COLO668 (cell line): ENCODE measurements around the gene TGFB1I1.

ENCODE experiments used
- DNase-seq: peaks from one replicate; lab custom pipeline; 2025; ENCODE audit not compliant: unreplicated experiment; lab: John Stamatoyannopoulos, UW

TGFB1I1 gene

DNA sequence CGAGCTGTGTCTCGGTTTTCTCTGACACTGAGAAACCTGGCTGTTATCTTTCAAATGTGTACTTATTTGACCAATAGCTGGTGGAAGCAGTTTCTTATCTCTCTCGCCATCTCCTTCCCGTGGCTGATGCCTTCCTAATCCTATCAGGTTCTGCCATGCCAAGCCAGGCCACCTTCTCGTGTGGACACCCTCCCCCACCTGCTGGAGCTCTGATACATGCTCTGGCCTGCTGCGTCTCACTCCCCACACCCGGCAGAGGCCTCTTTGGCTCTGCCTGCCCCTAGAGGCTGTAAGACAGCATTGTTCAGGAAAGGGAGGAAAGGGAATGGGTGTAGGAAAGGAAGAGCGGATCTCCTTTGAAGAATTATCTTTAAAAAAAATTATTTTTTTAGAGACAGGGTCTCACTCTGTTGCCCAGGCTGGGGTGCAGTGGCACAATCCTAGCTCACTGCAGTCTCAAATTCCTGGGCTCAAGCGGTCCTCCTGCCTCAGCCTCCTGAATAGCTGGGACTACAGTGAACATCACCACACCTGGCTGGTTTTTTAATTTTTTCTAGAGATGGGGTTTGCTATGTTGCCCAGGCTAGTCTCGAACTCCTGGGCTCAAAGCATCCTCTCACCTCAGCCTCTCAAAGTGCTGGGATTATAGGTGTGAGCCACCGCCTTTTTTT is 20.1 kb upstream of the TGFB1I1 start:
- peak; percentile 32 for DNase-seq

GRCh38 chr16:31452631-31453106 is 19.3 kb upstream of the TGFB1I1 start:
- DNase-seq, result no peak

GRCh38 chr16:31453255-31454204 is 18.4 kb upstream of the TGFB1I1 start:
- no peak for DNase-seq

DNA sequence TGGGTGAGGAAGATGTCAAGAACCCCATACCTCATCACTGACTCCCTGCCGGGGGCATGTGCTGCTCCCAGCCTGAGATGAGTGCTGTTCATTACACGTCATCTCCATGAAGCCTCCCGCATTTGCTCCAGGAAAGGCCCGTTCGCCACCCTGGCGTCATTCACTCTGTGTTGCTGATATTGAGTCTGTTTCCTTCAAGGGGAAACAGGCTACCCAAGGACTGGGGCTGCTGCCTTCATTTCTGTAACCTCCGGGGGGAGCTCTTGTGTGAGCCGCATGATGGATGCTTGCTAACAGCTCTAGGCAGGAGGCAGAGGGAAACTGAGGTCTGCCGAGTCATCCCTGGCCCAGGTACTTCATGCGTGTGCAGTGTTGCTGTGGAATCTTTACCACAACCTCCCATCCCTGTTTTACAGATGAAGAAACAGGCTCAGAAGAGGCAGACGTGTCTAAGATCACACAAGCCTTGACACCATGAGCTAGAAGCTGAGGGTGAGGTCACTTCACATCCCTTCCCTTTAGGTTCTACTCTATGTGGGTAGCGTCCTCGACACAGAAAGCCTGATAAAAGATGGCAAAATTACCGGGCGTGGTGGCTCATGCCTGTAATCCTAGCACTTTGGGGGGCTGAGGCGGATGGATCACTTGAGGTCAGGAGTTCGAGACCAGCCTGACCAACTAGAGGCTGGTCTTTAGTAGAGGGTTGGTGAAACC is 16.2 kb upstream of the TGFB1I1 start:
- peak; percentile 5 for DNase-seq

DNA sequence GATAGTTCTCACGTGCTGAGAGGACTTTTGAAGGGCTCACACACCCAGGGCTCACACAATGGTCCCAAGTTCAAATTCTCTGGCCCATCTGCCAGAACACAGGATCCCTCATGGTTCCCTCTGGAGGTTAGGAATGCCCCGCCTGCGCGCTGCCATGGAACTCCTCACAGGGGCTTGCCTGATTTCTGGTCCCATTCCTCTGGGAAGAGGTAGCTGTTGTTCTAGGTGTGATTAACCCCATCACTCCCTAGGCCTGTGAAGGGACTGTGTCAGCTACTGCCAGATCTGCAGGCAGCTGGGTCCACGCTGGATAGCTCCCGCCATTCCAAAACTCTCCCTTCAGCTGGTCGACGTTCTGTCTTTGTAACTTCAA is 15.0 kb upstream of the TGFB1I1 start:
- no peak for DNase-seq

DNA sequence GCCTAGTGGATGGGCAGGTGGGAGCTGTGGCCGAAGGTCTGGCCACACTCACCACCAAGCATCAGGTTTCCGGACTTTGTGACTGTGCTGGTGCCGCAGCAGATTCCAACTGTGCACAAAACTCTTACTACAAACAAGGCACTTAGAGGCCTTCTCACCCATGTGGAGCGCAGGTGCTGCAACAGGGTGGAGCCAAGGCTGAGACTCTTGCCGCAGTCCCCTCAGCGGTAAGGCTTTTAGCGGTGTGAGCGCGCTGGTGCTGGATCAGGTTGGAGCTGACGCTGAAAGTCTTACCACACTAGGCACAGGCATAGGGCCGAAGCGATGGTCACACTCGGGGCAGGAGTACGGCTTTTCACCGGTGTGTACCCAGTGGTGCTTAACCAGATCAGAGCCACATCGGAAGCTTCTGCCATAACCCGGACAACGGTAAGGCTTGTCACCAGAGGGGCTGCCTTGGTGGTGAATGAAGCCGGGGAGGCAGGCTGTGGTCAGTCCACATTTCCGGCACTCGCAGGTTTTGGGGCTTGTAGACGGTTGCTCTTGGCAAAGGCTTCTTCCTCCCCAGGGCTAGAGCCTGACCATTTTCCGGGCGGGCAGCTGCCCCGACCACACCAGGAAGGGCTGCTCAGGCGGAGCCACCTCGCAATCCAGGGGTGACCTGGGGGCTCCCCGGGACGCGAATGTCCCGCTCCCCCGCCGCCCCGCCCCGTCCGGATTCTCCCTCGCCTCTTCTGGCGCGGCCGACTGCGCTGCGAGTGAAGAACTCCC is 13.7 kb upstream of the TGFB1I1 start:
- DNase-seq, result peak; percentile 85

GRCh38 chr16:31458844-31459686 is 12.9 kb upstream of the TGFB1I1 start, which contains the start of gene ARMC5:
Gene ARMC5, plus strand, starts transcription at chr16:31459501. Its CDS starts 24 bp downstream, at chr16:31459525.
- DNase-seq, result peak; percentile 96

DNA sequence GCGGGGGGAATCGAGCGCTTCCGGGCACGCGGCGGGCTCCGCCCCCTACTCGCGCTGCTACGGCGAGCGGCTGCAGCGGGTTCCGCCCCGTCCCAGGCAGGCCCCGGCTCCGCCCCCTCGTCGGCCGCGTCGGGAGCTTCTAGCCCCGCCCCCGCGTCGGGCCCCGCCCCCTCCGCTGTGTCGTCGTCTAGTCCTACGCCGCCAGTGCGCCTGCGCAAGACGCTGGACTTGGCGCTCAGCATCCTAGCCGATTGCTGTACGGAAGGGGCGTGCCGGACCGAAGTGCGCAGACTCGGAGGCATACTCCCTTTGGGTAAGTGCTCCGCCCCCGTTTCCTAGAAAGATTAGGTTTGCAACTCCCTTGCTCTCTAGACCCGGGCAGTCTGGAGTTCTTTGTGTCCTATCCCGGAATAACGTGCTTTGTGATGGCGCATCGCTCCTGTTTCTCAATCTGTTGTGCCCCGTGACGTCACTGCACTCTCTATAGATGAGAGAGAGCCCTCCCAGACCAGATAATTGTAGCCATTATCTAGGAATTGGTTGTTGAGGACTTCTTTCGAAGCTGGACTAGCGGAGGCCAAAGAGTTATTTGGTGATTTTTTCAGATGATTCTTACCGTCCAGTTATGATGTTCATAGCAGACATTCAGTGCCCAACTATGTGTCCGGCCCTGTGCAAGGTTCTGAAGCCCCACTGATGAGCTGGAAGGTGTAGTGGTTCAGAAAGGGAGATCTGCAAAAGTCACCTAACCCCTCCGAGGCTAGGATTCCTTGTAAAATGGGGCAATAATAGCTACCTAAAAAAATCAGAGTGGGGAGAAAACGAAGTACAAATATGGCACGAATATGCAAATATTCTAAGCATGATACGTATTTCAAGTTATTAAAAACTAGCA is 12.0 kb upstream of the TGFB1I1 start:
- DNase-seq, result peak; percentile 99

GRCh38 chr16:31460582-31461002 is 11.4 kb upstream of the TGFB1I1 start:
- no peak for DNase-seq

- DNase-seq, result no peak
Measured at GRCh38 chr16:31461201-31461920, 10.6 kb upstream of the TGFB1I1 start.

- no peak for DNase-seq
Measured at GRCh38 chr16:31461921-31462804, 9.8 kb upstream of the TGFB1I1 start.

GRCh38 chr16:31464348-31464769 is 7.6 kb upstream of the TGFB1I1 start:
- no peak for DNase-seq

DNA sequence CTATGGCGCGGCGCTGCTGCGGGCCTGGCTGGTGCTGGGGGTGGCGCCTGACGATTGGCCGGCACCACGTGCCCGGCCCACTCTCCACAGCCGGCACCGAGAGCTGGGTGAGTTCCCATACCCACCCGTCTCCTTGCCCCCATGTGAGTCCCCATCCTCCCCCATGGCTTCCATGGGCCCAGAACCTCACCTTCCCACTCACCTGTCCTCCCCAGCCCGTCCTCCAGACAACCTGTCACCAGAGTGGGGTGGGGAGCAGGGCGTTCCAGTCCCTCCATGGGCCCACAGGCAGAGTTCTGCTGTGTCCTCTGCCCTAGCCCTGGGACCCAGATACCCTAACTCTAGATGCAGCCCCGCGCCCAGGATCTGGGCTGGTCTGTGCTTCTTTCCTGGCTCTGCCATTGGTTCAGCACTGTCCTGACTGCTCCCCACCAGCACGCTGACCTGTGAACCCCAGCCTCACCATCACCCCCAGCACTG is 7.1 kb upstream of the TGFB1I1 start:
- no peak for DNase-seq

DNA sequence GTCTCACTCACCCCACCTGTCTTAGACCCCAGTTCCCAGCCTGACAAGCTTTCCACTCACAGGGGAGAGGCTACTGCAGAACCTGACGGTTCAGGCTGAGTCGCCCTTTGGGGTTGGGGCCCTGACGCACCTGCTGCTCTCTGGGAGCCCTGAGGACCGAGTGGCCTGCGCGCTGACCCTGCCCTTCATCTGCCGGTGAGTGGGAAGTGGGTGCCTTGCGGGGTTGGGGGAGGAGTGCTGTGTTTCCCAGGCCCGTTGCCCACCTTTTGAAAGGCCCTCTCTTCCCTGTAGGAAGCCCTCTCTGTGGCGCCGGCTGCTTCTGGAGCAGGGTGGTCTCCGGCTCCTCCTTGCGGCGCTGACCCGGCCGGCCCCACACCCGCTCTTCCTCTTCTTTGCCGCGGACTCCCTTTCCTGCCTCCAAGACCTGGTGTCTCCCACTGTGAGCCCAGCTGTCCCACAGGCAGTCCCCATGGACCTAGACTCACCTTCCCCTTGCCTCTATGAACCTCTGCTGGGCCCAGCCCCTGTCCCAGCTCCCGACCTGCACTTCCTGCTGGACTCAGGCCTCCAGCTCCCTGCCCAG is 6.1 kb upstream of the TGFB1I1 start:
- DNase-seq, result no peak

GRCh38 chr16:31466381-31466841 is 5.5 kb upstream of the TGFB1I1 start:
- no peak for DNase-seq

DNA sequence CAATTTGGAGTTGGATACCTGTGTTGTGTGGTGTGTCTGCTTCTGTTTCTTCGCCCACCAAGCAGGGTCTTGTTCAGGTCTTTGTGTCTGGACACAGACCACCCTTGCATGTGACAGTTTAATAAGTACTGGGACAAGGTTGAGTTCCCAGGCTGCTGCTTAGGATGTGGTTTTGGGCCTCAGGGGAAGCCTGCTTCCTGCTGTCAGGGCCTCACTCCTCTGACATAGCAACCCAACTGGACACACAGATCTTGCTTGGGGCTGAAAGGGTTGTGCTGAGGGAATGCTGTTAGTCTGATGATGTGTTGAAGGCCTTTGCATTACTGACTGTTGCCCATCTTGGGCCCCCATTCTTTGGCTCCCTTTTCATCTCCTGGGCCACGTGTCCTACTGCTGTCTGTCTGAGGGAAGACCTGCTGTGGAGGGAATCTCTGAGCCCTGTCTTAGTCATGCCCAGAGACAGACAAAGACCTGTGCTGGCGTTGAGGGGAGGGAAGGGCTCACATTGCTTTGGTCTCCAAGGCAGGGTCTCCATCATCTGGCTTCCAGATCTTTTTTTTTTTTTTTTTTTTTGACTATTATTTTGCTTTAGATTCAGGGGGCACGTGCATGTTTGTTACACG is 4.7 kb upstream of the TGFB1I1 start:
- no peak for DNase-seq
